Activated CD4-positive, alpha-beta memory T cell treated with anti-CD3 and anti-CD28 coated beads, Interleukin-2, amount 10 ng/mL, durations not matched to agents 7 days and 5 days (primary cell): Measurements from ENCODE around the gene GDF2. TPM values are rescaled to one million over a fixed set of nuclear protein-coding genes. Genes with fewer than 3 reads are reported as not detected.

Source experiments
- CTCF ChIA-PET: fragments of 350-600 bp; sonication (Branson Sonifier 250); formaldehyde crosslinking; loops from one replicate; lab custom pipeline; 2021; ENCODE audit warnings: antibody characterized with exemption, inconsistent platforms; lab: Charles Lee
- POLR2A ChIA-PET: fragments of 350-600 bp; sonication (Branson Sonifier 250); formaldehyde crosslinking; loops from one replicate; lab custom pipeline; 2021; ENCODE audit warnings: antibody characterized with exemption; lab: Charles Lee
- DNase-seq: peaks from one replicate; pipeline ENCODE4 v3.0.0-alpha.2; 2020
- H3K27ac Mint-ChIP-seq: one replicate; pipeline ENCODE4 v1.8.0; 2021; ENCODE audit warnings: mild to moderate bottlenecking, mixed read lengths
- H3K27me3 Mint-ChIP-seq: one replicate; pipeline ENCODE4 v1.8.0; 2021; ENCODE audit warnings: mixed read lengths
- H3K36me3 Mint-ChIP-seq: one replicate; pipeline ENCODE4 v1.8.0; 2021; ENCODE audit warnings: low read depth, mixed read lengths
- H3K4me1 Mint-ChIP-seq: one replicate; pipeline ENCODE4 v1.8.0; 2021; ENCODE audit warnings: mixed read lengths
- H3K4me3 Mint-ChIP-seq: one replicate; pipeline ENCODE4 v1.8.0; 2021; ENCODE audit warnings: mild to moderate bottlenecking, mixed read lengths
- H3K9me3 Mint-ChIP-seq: one replicate; pipeline ENCODE4 v1.8.0; 2021; ENCODE audit warnings: mixed read lengths
- total RNA-seq, 2 experiments: library from RNA; stranded (reverse); gene quantifications; one replicate each; pipeline ENCODE4 v1.2.3, GENCODE V29; 2021

Gene GDF2
- total RNA-seq, 2 experiments from 2014 or later, result not detected

- POLR2A ChIA-PET, result no interaction called here
- Mint-ChIP-seq H3K4me1 (peaks cover 18% of the 10 kb centered on the region), H3K27ac (no peak overlapping the region), H3K27me3 (no peaks in the 10 kb centered on the region), H3K36me3 (no peaks in the 10 kb centered on the region), H3K9me3 (no peaks in the 10 kb centered on the region), H3K4me3 (no peak overlapping the region)
- CTCF ChIA-PET, result interaction anchor here (1.5 kb wide), 1 partner anchor 26 kb away, joined by 4 read pairs; no protein-coding TSS in a partner anchor
- no peak for DNase-seq
Observed at GRCh38 chr10:47286116-47286505, 36.1 kb upstream of the GDF2 start.

- no peak for DNase-seq
- no peak overlapping the region for H3K27ac Mint-ChIP-seq
Observed at GRCh38 chr10:47286591-47287315, 35.5 kb upstream of the GDF2 start.

GRCh38 chr10:47287365-47287802 is 34.9 kb upstream of the GDF2 start:
- H3K4me3 Mint-ChIP-seq, result no peak overlapping the region
- ChIA-PET POLR2A (no interaction called here), CTCF (no interaction called here)
- H3K27me3 Mint-ChIP-seq, result no peaks in the 10 kb centered on the region
- DNase-seq, result no peak
- H3K9me3 Mint-ChIP-seq, result no peaks in the 10 kb centered on the region
- H3K27ac Mint-ChIP-seq, result no peak overlapping the region
- H3K36me3 Mint-ChIP-seq, result no peaks in the 10 kb centered on the region
- H3K4me1 Mint-ChIP-seq, result peaks cover 18% of the 10 kb centered on the region

More at GRCh38 chr10:47286591-47287315, 35.5 kb upstream of the GDF2 start:
- H3K27me3 Mint-ChIP-seq, result no peaks in the 10 kb centered on the region
- POLR2A ChIA-PET, result no interaction called here
- CTCF ChIA-PET, result interaction anchor here (1.5 kb wide), 1 partner anchor 25 kb away, joined by 4 read pairs; no protein-coding TSS in a partner anchor
- no peaks in the 10 kb centered on the region for H3K36me3 Mint-ChIP-seq
- no peak overlapping the region for H3K4me3 Mint-ChIP-seq
- peaks cover 18% of the 10 kb centered on the region for H3K4me1 Mint-ChIP-seq
- no peaks in the 10 kb centered on the region for H3K9me3 Mint-ChIP-seq

GRCh38 chr10:47287805-47288204 is 34.4 kb upstream of the GDF2 start:
- Mint-ChIP-seq H3K4me1 (peaks cover 18% of the 10 kb centered on the region), H3K4me3 (no peak overlapping the region), H3K9me3 (no peaks in the 10 kb centered on the region), H3K36me3 (no peaks in the 10 kb centered on the region), H3K27me3 (no peaks in the 10 kb centered on the region), H3K27ac (no peak overlapping the region)
- ChIA-PET POLR2A (no interaction called here), CTCF (no interaction called here)
- peak; percentile 1 for DNase-seq

GRCh38 chr10:47288236-47288635 is 34.0 kb upstream of the GDF2 start:
- no peaks in the 10 kb centered on the region for H3K36me3 Mint-ChIP-seq
- no peaks in the 10 kb centered on the region for H3K9me3 Mint-ChIP-seq
- H3K27ac Mint-ChIP-seq, result no peak overlapping the region
- no peak overlapping the region for H3K4me3 Mint-ChIP-seq
- H3K27me3 Mint-ChIP-seq, result no peaks in the 10 kb centered on the region
- peak; percentile 5 for DNase-seq
- ChIA-PET CTCF (no interaction called here), POLR2A (no interaction called here)
- peaks cover 18% of the 10 kb centered on the region for H3K4me1 Mint-ChIP-seq

GRCh38 chr10:47288916-47289495 is 33.2 kb upstream of the GDF2 start:
- no peaks in the 10 kb centered on the region for H3K36me3 Mint-ChIP-seq
- no peak overlapping the region for H3K4me3 Mint-ChIP-seq
- peak; percentile 11 for DNase-seq
- no peaks in the 10 kb centered on the region for H3K9me3 Mint-ChIP-seq
- CTCF ChIA-PET, result no interaction called here
- H3K27ac Mint-ChIP-seq, result no peak overlapping the region
- peaks cover 18% of the 10 kb centered on the region for H3K4me1 Mint-ChIP-seq
- H3K27me3 Mint-ChIP-seq, result no peaks in the 10 kb centered on the region
- POLR2A ChIA-PET, result no interaction called here

GRCh38 chr10:47289921-47290320 is 32.3 kb upstream of the GDF2 start:
- Mint-ChIP-seq H3K9me3 (no peaks in the 10 kb centered on the region), H3K36me3 (no peaks in the 10 kb centered on the region), H3K4me1 (peaks cover 15% of the 10 kb centered on the region), H3K27me3 (no peaks in the 10 kb centered on the region), H3K4me3 (no peak overlapping the region), H3K27ac (no peak overlapping the region)
- ChIA-PET POLR2A (no interaction called here), CTCF (no interaction called here)
- no peak for DNase-seq

- ChIA-PET CTCF (no interaction called here), POLR2A (no interaction called here)
- Mint-ChIP-seq H3K36me3 (no peaks in the 10 kb centered on the region), H3K4me3 (no peak overlapping the region), H3K4me1 (peaks cover 15% of the 10 kb centered on the region), H3K27me3 (no peaks in the 10 kb centered on the region), H3K27ac (no peak overlapping the region), H3K9me3 (no peaks in the 10 kb centered on the region)
- no peak for DNase-seq
Observed at GRCh38 chr10:47290338-47290737, 31.9 kb upstream of the GDF2 start.

- Mint-ChIP-seq H3K27me3 (no peaks in the 10 kb centered on the region), H3K36me3 (no peaks in the 10 kb centered on the region)
- POLR2A ChIA-PET, result no interaction called here
Observed at GRCh38 chr10:47291682-47292081, 30.6 kb upstream of the GDF2 start.

GRCh38 chr10:47294057-47294456 is 28.2 kb upstream of the GDF2 start:
- Mint-ChIP-seq H3K4me1 (no peaks in the 10 kb centered on the region), H3K36me3 (no peaks in the 10 kb centered on the region), H3K27ac (no peak overlapping the region), H3K4me3 (no peak overlapping the region), H3K27me3 (peaks cover 11% of the 10 kb centered on the region), H3K9me3 (no peaks in the 10 kb centered on the region)
- ChIA-PET CTCF (no interaction called here), POLR2A (no interaction called here)
- no peak for DNase-seq

More at GRCh38 chr10:47291682-47292081, 30.6 kb upstream of the GDF2 start:
- CTCF ChIA-PET, result no interaction called here
- no peak overlapping the region for H3K27ac Mint-ChIP-seq
- DNase-seq, result no peak
- H3K9me3 Mint-ChIP-seq, result no peaks in the 10 kb centered on the region
- H3K4me1 Mint-ChIP-seq, result peaks cover 4% of the 10 kb centered on the region
- no peak overlapping the region for H3K4me3 Mint-ChIP-seq

GRCh38 chr10:47294501-47294900 is 27.8 kb upstream of the GDF2 start:
- DNase-seq, result no peak
- Mint-ChIP-seq H3K4me3 (no peak overlapping the region), H3K9me3 (no peaks in the 10 kb centered on the region), H3K27me3 (peaks cover 15% of the 10 kb centered on the region), H3K27ac (no peak overlapping the region), H3K4me1 (no peaks in the 10 kb centered on the region), H3K36me3 (no peaks in the 10 kb centered on the region)
- CTCF ChIA-PET, result no interaction called here
- POLR2A ChIA-PET, result no interaction called here

GRCh38 chr10:47295411-47295810 is 26.8 kb upstream of the GDF2 start:
- DNase-seq, result no peak
- Mint-ChIP-seq H3K27ac (no peak overlapping the region), H3K4me1 (no peaks in the 10 kb centered on the region), H3K9me3 (no peaks in the 10 kb centered on the region), H3K27me3 (peaks cover 18% of the 10 kb centered on the region), H3K36me3 (no peaks in the 10 kb centered on the region), H3K4me3 (no peak overlapping the region)
- CTCF ChIA-PET, result interaction anchor here (2.7 kb wide), 1 partner anchor 16 kb away, joined by 8 read pairs; no protein-coding TSS in a partner anchor
- POLR2A ChIA-PET, result no interaction called here

- ChIA-PET CTCF (interaction anchor here (2.7 kb wide), 1 partner anchor 15 kb away, joined by 8 read pairs; no protein-coding TSS in a partner anchor), POLR2A (no interaction called here)
- Mint-ChIP-seq H3K4me3 (no peak overlapping the region), H3K27ac (no peak overlapping the region), H3K36me3 (no peaks in the 10 kb centered on the region), H3K4me1 (peaks cover 2% of the 10 kb centered on the region), H3K27me3 (peaks cover 24% of the 10 kb centered on the region), H3K9me3 (no peaks in the 10 kb centered on the region)
- no peak for DNase-seq
Observed at GRCh38 chr10:47296156-47296894, 25.9 kb upstream of the GDF2 start.
